Germinal center (tissue), 1 donor: ENCODE data around the gene CCDC178.
A peak's percentile ranks its signal among the peaks of the same experiment; 100 is the strongest.
"Not testable (repeated sequence)": the region's sequence is repeated elsewhere in the genome, so short reads cannot be mapped to it uniquely, and the experiment has no call there.

Experiments
- DNase-seq: peaks from one replicate; pipeline ENCODE4 v3.0.0; 2012; ENCODE audit warnings: mixed read lengths, low spot score

Gene CCDC178

GRCh38 chr18:33231474-33232317, 208.8 kb downstream of the CCDC178 start:
- DNase-seq, result peak; percentile 31

DNA sequence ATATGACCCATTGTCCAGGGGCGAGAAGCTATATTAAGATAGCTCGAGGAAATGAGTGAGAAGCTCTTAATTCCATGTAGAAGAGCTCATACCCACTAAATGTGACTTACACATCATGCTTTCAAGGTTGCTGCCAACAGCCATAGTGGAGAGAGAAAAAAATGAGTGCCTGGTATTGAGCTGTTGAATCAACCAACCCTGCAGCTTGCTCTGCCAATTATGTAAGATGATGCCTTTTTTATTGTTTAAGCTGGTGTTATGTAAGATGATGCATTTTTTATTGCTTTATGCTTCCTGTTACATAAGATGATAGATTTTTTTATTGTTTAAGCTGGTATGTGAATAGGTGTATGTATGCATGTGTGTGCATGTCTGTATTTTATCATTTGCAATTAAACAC, 228.2 kb downstream of the CCDC178 start:
- no peak for DNase-seq

DNA sequence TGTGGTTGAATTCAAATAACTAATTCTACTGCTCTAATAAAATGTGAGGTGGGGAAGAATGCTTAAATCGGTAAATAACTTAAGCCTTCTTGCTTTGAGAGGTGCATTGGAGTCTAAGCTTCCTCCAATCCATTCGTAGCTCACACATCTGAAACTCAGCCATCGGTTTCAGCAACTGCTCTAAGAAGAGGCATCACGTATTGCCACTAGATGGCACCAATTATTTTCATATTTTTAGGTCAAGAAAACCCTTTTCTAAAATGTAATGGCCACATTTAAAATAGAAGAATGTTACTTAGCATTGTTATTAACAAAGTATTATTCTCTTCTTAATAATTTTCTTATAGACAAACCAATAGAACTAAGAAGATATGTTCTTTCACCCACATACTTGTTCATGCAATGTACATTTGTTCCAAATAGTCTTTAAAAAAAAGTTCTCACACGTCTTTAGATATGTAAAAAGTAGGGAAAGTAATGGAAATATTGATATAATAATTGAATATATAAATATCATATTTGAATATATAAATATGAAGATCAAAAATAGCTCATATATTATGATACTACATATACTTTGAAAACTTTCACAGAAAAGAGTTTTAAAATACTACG, 229.8 kb downstream of the CCDC178 start:
- DNase-seq, result peak; percentile 3

DNA sequence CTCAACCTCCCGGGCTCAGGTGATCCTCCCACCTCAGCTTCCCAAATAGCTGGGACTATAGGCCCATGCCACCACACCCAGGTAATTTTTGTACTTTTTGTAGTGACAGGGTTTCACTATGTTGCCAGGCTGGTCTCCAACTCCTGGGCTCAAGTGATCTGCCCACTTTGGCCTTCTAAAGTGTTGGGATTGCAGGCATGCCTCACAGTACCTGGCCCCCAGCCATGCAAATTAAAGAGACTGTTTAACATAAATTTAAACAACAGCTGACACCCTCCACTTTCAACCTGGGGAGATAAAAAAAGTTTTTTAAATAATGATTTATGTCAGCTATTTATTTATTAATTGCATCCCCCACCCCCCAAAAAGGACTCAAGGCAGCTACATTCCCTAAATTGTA, 234.7 kb downstream of the CCDC178 start:
- no peak for DNase-seq

DNA sequence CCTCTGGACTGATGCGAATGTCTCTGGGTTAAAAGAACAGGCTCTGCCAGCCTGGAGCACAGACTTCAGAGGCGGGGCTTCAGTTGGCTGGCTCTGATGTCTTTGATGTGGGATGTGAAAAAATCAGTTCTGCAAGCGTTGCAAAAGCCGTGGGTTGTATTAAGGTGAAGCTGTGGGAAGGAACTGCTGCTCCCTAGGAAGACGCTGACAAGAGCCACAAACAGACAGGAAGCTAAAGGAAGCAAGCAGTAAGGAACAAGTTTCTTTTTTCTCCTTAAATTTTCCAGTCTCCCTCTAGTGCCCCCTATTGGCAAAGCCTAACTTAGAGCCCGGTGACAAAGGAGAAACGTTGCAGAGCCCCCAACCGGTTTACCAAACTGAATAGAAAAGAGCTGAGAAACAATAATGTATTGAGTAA, 239.0 kb downstream of the CCDC178 start:
- DNase-seq, result peak; percentile 6

DNA sequence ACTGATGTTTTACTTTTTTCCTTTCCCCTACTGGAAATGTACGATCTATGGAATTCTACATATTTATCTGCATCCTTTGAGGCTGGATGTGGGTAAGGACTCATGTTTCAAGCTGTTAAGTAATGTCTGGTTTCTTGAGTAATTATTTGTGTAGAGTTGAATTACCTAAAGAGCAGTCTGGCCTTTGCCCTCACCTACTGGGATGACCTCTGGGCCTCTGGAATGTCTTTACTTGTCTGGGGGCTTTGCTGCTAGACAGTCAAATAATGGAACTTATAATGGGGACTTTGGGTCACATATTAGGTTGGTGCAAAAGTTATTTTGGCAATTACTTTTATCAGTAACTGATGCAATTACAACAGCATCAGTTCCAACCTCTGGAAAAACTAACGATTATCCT, 244.7 kb downstream of the CCDC178 start:
- no peak for DNase-seq

- no peak for DNase-seq
Observed at GRCh38 chr18:33194793-33195192, 245.7 kb downstream of the CCDC178 start.

DNA sequence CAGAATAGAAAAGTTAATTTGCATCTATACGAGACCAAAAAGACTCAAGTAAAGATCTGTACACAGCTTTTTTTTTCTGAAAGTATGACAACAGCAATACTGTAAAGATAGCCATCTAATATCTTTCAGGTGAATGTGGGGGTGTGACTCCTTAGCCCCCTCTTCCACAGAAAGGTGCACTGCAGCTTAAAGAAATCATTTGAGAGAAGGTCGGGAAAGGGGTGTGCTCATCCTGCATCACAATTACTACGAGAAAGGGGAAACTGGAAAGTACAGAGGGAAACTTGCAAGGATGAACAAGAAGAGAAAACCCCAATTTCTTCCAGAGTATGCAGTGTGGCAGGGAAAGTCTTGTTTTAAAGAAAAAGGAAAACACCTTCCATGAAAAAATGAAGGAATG, 255.6 kb downstream of the CCDC178 start:
- DNase-seq, result peak; percentile 6

DNA sequence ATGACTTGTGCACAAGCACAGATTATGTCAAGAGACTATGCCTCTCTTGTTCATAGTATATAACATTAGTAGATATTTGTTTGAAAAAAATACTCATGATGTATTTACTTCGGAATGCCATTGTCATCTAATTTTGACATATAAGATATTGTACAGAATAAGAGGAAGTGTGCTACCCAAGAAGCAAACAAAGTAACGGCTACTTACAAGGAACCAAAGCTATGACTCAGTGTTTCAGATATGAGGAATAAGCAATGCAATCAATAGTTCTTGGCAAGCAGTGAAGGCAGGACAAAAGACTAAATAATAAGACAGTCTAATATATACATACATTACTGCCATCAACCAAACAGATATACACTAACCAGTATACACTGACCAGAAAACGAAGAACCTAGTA, 256.3 kb downstream of the CCDC178 start:
- no peak for DNase-seq

- no peak for DNase-seq
Observed at GRCh38 chr18:33183136-33183535, 257.4 kb downstream of the CCDC178 start.

GRCh38 chr18:33181016-33181415, 259.5 kb downstream of the CCDC178 start:
- no peak for DNase-seq

- DNase-seq, result no peak
Observed at GRCh38 chr18:33169218-33169617, 271.3 kb downstream of the CCDC178 start.

- DNase-seq, result not testable (repeated sequence)
Observed at GRCh38 chr18:33164121-33164520, 276.4 kb downstream of the CCDC178 start.

DNA sequence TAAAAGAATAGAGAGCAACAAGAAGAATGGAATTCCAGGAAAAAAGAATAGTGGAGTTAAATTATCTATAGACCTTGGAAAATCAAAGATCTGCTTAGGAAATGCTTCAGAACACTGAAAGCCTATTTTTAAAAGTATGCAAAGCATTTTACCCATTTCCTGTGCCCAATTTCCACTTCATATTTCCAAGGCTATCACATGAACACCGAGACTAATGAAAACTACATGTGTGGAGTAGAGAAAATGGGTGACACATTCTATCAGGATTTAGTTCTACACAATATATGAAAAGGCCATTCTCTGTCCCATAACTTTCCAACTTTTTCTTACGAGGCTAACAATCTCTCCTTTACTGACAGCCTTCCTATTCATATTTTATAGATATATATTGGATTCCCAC, 279.4 kb downstream of the CCDC178 start:
- DNase-seq, result no peak

DNA sequence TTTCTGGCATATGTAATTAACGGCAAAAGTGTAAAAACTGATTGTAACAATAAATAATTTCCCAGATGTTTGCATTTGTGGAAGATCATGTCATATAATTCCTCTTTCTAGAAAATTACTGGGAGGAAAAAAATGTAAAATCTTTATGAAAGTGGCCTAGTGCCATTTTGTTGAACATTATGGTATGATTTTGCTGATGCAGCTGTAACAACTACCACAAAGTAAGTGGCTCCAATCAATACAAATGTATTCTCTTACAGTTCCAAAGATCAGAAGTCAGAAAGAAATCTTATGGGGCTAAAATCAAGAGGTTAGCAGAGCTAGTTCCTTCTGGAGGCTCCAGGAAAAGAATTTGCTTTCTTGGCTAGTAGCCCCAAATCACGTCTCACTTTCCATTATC, 281.4 kb downstream of the CCDC178 start:
- no peak for DNase-seq

DNA sequence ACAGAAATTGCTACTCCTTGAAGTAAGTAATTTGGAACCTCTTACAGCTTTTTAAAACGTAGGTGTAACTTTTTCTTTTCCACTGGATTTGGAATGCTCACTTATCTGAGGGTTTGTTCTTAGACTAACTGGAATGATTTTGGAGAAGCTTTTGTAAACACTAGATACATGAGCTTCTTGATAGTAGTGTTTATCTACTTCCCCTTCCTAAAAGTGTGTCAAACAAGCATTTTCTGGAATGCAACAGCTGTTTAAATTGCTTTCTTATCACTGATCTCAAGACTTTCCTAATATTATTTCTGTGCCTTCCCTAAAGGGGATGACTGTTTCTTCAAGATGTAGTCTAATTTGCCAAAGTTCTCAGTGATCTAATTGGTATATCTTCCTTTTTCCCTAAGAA, 282.6 kb downstream of the CCDC178 start:
- DNase-seq, result no peak

DNA sequence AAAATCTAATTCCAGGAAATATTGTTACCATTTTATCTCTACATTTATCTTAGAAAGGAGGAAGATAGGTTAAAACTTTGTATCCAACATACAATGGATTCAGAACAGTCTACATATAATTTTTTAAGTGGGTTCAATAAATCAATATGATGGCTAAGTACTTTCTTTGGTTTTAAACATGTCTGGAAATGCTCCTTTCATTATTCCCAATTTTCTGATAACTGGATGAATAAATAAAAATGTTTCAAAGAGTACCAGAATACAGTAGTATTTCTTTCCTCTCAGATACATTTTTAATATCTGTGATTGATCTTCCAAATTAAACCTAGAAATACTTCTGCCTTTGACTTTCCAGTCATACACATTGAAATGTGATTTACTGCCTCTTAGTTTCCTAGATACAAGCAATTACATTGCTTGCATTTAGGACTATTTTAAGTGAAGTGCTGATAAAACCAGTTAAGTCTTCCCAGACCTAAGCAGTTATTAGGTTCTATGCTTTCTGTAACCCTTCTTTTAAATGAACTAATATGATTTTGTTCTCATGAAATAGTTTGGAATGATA, 283.5 kb downstream of the CCDC178 start:
- DNase-seq, result no peak

DNA sequence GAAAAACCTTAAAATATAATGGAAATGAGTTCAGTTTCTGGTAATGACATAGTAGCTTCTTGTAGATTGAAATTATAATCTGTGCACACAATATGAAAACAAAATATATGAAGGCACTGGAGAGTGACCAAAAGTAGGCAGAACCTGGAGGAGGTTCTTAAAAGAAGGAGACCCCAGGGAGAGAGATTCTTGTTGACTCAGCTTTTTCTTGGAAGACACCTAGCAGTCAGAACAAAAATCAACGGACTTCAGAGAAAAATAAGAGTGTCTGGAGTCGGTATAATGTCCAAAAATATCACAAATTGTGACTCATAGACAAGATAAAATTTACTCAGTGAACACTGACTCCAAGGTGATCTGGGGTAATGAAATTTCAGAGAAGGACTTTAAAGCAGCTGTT, 286.5 kb downstream of the CCDC178 start:
- DNase-seq, result no peak

- no peak for DNase-seq
Observed at GRCh38 chr18:33152376-33152775, 288.1 kb downstream of the CCDC178 start.

DNA sequence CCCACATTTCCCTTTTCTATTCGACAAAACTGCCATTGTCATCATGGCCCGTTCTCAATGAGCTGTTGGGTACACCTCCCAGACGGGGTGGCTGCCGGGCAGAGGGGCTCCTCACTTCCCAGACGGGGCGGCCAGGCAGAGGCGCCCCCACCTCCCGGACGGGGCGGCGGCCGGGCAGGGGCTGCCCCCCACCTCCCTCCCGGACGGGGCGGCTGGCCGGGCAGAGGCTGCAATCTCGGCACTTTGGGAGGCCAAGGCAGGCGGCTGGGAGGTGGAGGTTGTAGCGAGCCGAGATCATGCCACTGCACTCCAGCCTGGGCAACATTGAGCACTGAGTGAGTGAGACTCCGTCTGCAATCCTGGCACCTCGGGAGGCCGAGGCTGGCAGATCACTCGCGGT, 292.7 kb downstream of the CCDC178 start:
- DNase-seq, result not testable (repeated sequence)

- DNase-seq, result no peak
Observed at GRCh38 chr18:33146014-33146413, 294.5 kb downstream of the CCDC178 start.

- no peak for DNase-seq
Observed at GRCh38 chr18:33135951-33136660, 304.4 kb downstream of the CCDC178 start.

- no peak for DNase-seq
Observed at GRCh38 chr18:33132657-33133056, 307.9 kb downstream of the CCDC178 start.
